Endothelial cell of umbilical vein (primary cell): ENCODE data around the gene SCRN1.
A peak's percentile ranks its signal among the peaks of the same experiment; 100 is the strongest.

ENCODE experiments used
- CTCF ChIP-seq, 2 donors: IDR thresholded peaks; 1 replicate in 1 of 2; 2 replicates in 1 of 2; pipeline ENCODE4 v1.5.1; 2011; ENCODE audit warnings: low read length in 2 of 2, mild to moderate bottlenecking in 2 of 2, moderate library complexity in 2 of 2, control low read depth in 1 of 2, inconsistent platforms in 1 of 2, low read depth in 1 of 2; ENCODE audit not compliant: insufficient read depth in 1 of 2; ENCODE audit errors: extremely low read depth in 1 of 2
- EZH2 ChIP-seq: IDR thresholded peaks from 2 replicates; pipeline ENCODE4 v1.6.1; 2012; ENCODE audit warnings: borderline replicate concordance, low read depth, mild to moderate bottlenecking, moderate library complexity, low read length, inconsistent platforms; ENCODE audit not compliant: severe bottlenecking
- FOS ChIP-seq: IDR thresholded peaks from 2 replicates; pipeline ENCODE4 v1.6.1; 2011; ENCODE audit warnings: mild to moderate bottlenecking, low read length, moderate library complexity, borderline replicate concordance; ENCODE audit not compliant: insufficient read depth
- GATA2 ChIP-seq: IDR thresholded peaks from 2 replicates; pipeline ENCODE4 v1.7.0; 2011; ENCODE audit warnings: low read depth, mild to moderate bottlenecking, moderate library complexity, mixed read lengths, low read length; ENCODE audit not compliant: insufficient read length, insufficient read depth
- MAX ChIP-seq: IDR thresholded peaks from 2 replicates; pipeline ENCODE4 v1.6.1; 2011; ENCODE audit not compliant: insufficient read depth, insufficient read length
- MYC ChIP-seq: IDR thresholded peaks from one replicate; pipeline ENCODE4 v1.6.1; 2011; ENCODE audit warnings: mild to moderate bottlenecking, low read depth, low read length
- POLR2A ChIP-seq: IDR thresholded peaks from 2 replicates; pipeline ENCODE4 v1.6.1; 2012; ENCODE audit warnings: low read depth, mild to moderate bottlenecking, control low read depth, low read length
- POLR2AphosphoS5 ChIP-seq: IDR thresholded peaks from 2 replicates; pipeline ENCODE4 v1.6.1; 2012; ENCODE audit warnings: low read depth, mild to moderate bottlenecking, control low read depth, low read length, moderate library complexity; ENCODE audit not compliant: insufficient read depth

GRCh38 chr7:29989257-29989995 is at the start of gene SCRN1:
- TF ChIP-seq POLR2A (peak; percentile 54), EZH2 (no peak), MYC (no peak), CTCF (IDR thresholded peaks at IDR 0.05; ENCODE audit: extremely low read depth in 1 of 2, insufficient read depth in 1 of 2, low read depth in 1 of 2, low read length in 2 of 2) (no peak), FOS (no peak), MAX (no peak), POLR2AphosphoS5 (peak; percentile 59), GATA2 (no peak)
